GM12878 (cell line): ENCODE results near the gene NUDCD2.

Source experiments
- EGR1 ChIP-seq, 2 experiments: IDR thresholded peaks; 1 replicate in 1 of 2; 2 replicates in 1 of 2; pipeline ENCODE4 v1.6.1; 2011 to 2012; ENCODE audit warnings: low read depth in 2 of 2, low read length in 2 of 2, borderline replicate concordance in 1 of 2, mild to moderate bottlenecking in 1 of 2, moderate library complexity in 1 of 2
- EZH2 ChIP-seq: IDR thresholded peaks from 2 replicates; pipeline ENCODE4 v1.6.1; 2012; ENCODE audit warnings: low read depth, mild to moderate bottlenecking, control low read depth, inconsistent platforms, low read length, borderline replicate concordance; ENCODE audit not compliant: control insufficient read depth
- PAX5 ChIP-seq: IDR thresholded peaks from 2 replicates; pipeline ENCODE4 v1.6.1; 2011; ENCODE audit warnings: low read depth, low read length, borderline replicate concordance
- POLR2A ChIP-seq: IDR thresholded peaks from 2 replicates; pipeline ENCODE4 v1.6.1; 2011; ENCODE audit warnings: low read depth, mild to moderate bottlenecking, low read length
- RBBP5 ChIP-seq: fragments of 200-600 bp; sonication (generic); conservative IDR thresholded peaks from 2 replicates; pipeline ENCODE4 v1.6.1; 2016
- TAF1 ChIP-seq: IDR thresholded peaks from 2 replicates; pipeline ENCODE4 v1.6.1; 2011; ENCODE audit warnings: mild to moderate bottlenecking, low read depth, low read length, borderline replicate concordance
- TF ChIP-seq, protein P1 (sequence below), 3 experiments: IDR thresholded peaks in 2 of 3; conservative IDR thresholded peaks in 1 of 3; 2 replicates each; pipeline ENCODE4 v1.5.1; 2011; ENCODE audit warnings: low read depth in 3 of 3, low read length in 3 of 3, mild to moderate bottlenecking in 3 of 3, control low read depth in 2 of 3, moderate library complexity in 2 of 3, inconsistent platforms in 1 of 3, mixed read lengths in 1 of 3; ENCODE audit not compliant: control insufficient read depth in 2 of 3, insufficient read depth in 1 of 3; ENCODE audit errors: extremely low read depth in 1 of 3

DNA sequence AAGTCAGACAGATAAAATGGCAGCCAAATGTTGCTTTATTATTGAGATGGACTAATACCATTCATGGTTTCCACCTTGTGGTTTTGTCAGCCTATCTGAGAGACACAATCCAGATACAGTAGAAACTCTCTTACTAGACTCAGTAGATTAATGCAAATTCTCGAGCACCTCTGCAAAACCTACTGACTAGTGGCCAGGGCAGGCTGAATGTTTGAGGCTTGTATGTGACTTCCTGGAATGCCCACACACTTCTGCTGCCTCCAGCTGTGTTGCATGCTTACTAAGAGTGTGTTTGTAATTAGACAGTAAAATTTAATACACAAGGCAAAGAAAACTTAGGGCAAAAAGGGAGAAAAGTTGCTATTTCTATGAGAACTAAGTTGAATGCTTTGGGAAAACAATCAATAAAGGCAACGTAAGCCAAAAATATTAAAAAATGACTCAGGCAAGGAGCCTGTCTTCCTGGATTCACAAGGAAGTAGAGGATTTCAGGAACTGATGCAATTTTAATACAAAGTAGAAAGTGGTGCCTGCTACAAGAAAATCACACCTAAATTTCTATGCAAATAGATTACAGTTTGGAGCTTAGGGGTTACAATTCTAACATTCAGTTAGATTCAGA, 52.8 kb downstream of the NUDCD2 start:
- TF ChIP-seq, protein P1, sequence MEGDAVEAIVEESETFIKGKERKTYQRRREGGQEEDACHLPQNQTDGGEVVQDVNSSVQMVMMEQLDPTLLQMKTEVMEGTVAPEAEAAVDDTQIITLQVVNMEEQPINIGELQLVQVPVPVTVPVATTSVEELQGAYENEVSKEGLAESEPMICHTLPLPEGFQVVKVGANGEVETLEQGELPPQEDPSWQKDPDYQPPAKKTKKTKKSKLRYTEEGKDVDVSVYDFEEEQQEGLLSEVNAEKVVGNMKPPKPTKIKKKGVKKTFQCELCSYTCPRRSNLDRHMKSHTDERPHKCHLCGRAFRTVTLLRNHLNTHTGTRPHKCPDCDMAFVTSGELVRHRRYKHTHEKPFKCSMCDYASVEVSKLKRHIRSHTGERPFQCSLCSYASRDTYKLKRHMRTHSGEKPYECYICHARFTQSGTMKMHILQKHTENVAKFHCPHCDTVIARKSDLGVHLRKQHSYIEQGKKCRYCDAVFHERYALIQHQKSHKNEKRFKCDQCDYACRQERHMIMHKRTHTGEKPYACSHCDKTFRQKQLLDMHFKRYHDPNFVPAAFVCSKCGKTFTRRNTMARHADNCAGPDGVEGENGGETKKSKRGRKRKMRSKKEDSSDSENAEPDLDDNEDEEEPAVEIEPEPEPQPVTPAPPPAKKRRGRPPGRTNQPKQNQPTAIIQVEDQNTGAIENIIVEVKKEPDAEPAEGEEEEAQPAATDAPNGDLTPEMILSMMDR (IDR thresholded peaks at IDR 0.05 in 2 of 3, conservative IDR thresholded peaks at IDR 0.05 in 1 of 3; ENCODE audit: control insufficient read depth in 2 of 3, extremely low read depth in 1 of 3, insufficient read depth in 1 of 3, low read depth in 3 of 3, low read length in 3 of 3): no peak
- no peak for TF ChIP-seq EZH2
- no peak for TF ChIP-seq POLR2A
- TF ChIP-seq TAF1: no peak
- TF ChIP-seq EGR1 (IDR thresholded peaks at IDR 0.05; ENCODE audit: borderline replicate concordance in 1 of 2, low read depth in 2 of 2, low read length in 2 of 2): no peak
- no peak for TF ChIP-seq PAX5
- TF ChIP-seq RBBP5: no peak
